ENCODE data around the gene GRIN3B.

DNA sequence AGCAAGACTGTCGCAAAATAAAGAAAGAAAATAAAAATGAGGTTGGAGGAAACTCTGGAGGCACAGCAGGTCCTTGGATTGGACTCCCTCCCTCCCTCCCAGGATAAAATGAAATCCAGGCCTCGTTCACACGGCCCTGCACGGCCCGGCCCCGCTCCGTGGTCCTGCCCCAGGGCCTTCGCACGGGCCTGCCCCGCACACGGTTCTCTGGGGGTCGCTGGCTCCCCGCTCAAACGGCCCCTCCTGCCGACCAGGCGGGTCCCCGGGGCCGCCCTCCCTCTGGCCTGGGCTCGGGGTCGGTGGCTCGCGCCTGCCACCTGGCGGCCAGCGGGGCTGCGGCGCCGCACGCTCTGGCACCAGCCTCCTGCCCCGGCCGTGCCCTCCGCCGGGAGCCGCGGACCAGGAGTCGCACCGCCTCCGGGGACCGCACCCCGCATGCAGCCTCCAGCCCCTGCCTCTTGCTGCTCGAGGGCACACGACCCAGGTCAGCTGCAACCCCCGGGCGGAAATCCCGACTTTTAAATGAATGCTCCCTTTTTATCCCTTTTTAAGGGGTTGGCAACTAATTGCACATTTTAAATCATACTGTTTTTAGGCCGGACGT lies 17.6 kb upstream of the GRIN3B start:
- peak; percentile 73 for TF ChIP-seq CTCF (conservative IDR thresholded peaks at IDR 0.05)
- TF ChIP-seq EZH2 (IDR thresholded peaks at IDR 0.05; ENCODE audit: low read depth): no peak

Measured in PC-9 (cell line).